ENCODE measurements around the gene CIB2.

DNA sequence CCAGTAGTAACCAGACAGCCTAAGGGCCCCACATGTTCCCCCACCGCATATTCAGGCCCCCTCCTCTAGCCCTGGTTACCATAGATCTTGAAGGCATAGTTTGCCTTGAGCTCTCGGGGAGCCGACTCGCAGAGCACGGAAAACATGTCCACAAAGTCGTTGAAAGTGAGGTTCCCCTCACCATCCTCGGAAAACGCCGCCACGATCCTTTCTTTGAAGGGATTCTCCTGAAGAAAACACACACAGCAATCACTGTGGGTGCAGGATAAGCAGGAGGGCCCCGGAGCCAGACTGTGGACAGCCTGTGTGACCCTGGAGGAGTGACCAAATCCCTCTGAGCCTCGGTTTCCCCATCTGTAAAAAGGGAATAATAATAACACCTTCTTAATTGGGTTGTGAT lies 22.1 kb downstream of the CIB2 start:
- TF ChIP-seq, protein P1, sequence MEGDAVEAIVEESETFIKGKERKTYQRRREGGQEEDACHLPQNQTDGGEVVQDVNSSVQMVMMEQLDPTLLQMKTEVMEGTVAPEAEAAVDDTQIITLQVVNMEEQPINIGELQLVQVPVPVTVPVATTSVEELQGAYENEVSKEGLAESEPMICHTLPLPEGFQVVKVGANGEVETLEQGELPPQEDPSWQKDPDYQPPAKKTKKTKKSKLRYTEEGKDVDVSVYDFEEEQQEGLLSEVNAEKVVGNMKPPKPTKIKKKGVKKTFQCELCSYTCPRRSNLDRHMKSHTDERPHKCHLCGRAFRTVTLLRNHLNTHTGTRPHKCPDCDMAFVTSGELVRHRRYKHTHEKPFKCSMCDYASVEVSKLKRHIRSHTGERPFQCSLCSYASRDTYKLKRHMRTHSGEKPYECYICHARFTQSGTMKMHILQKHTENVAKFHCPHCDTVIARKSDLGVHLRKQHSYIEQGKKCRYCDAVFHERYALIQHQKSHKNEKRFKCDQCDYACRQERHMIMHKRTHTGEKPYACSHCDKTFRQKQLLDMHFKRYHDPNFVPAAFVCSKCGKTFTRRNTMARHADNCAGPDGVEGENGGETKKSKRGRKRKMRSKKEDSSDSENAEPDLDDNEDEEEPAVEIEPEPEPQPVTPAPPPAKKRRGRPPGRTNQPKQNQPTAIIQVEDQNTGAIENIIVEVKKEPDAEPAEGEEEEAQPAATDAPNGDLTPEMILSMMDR (IDR thresholded peaks at IDR 0.05) = no peak
- no peak for TF ChIP-seq POLR2A (IDR thresholded peaks at IDR 0.05)
